ENCODE data around the gene ABAT. TPM values are rescaled to one million over a fixed set of nuclear protein-coding genes. Genes with fewer than 3 reads are reported as not detected.

Gene ABAT
- total and polyA plus RNA-seq, 2 donors (not counting 1 experiment from before 2014, with no cell fraction given), result 6.2 to 14.3 TPM

DNA sequence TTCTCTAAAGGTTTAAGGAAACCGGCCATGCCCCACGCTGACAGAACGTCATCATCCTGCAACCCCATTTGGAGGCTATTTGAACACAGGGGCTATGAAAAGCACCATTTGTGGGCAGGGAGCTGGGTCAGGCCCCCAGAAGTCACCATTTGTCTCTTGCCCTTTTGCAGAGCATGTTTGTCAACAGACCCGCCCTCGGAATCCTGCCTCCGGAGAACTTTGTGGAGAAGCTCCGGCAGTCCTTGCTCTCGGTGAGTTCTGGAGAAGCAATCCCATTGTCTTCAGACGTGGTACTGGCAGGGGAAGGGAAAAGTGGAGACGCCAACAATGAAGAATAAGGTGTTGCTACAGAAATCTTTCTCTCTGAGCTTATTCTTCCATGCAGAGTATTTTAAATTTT, 89.5 kb downstream of the ABAT start:
- intact Hi-C loops (cut with micrococcal nuclease), result no loop called here
- ChIA-PET POLR2A (no interaction called here), CTCF (no interaction called here)
- Histone ChIP-seq H3K4me2 (replicated peaks; ENCODE audit: low read depth, low read length, poor library complexity, severe bottlenecking) (no peak overlapping the region), H3K27ac (ENCODE audit: low read length in 2 of 2) (no peak overlapping the region), H3K79me2 (ENCODE audit: control insufficient read depth, insufficient read depth, low read length) (no peaks in the 10 kb centered on the region), H3K9me3 (ENCODE audit: control extremely low read depth in 1 of 3, control insufficient read depth in 2 of 3, insufficient read depth in 1 of 3, low read length in 2 of 3) (peaks cover 0 to 2% (median 0%) of the 10 kb centered on the region in 3 donors), H3K27me3 (replicated peaks in 1 of 4; ENCODE audit: control extremely low read depth in 1 of 4, control insufficient read depth in 3 of 4, insufficient read depth in 4 of 4, low read length in 3 of 4) (no peaks in the 10 kb centered on the region), H3K4me3 (ENCODE audit: control extremely low read depth in 1 of 5, extremely low read depth in 1 of 5, insufficient read depth in 1 of 5, low read depth in 2 of 5, low read length in 4 of 5) (no peak overlapping the region), H2AFZ (ENCODE audit: insufficient read depth, low read depth, low read length, poor library complexity, severe bottlenecking) (no peak overlapping the region), H4K20me1 (ENCODE audit: control insufficient read depth, insufficient read depth, low read length, poor library complexity, severe bottlenecking) (no peaks in the 10 kb centered on the region), H3K4me1 (ENCODE audit: control insufficient read depth in 2 of 2, insufficient read depth in 2 of 2, low read length in 2 of 2) (no peaks in the 10 kb centered on the region), H3K36me3 (replicated peaks in 1 of 2; ENCODE audit: control extremely low read depth in 1 of 2, control insufficient read depth in 1 of 2, extremely low read depth in 1 of 2, insufficient read depth in 2 of 2, low read length in 1 of 2) (peaks cover 2 to 8% of the 10 kb centered on the region in 2 experiments), H3K9ac (ENCODE audit: low read length) (no peak overlapping the region)
- Mint-ChIP-seq H3K27me3 (no peaks in the 10 kb centered on the region), H3K4me1 (no peaks in the 10 kb centered on the region), H3K4me3 (no peak overlapping the region), H3K9me3 (ENCODE audit: insufficient read depth) (no peaks in the 10 kb centered on the region), H3K27ac (no peak overlapping the region)
- ATAC-seq (ENCODE audit: low read depth), result no peak
- TF ChIP-seq, protein P1, sequence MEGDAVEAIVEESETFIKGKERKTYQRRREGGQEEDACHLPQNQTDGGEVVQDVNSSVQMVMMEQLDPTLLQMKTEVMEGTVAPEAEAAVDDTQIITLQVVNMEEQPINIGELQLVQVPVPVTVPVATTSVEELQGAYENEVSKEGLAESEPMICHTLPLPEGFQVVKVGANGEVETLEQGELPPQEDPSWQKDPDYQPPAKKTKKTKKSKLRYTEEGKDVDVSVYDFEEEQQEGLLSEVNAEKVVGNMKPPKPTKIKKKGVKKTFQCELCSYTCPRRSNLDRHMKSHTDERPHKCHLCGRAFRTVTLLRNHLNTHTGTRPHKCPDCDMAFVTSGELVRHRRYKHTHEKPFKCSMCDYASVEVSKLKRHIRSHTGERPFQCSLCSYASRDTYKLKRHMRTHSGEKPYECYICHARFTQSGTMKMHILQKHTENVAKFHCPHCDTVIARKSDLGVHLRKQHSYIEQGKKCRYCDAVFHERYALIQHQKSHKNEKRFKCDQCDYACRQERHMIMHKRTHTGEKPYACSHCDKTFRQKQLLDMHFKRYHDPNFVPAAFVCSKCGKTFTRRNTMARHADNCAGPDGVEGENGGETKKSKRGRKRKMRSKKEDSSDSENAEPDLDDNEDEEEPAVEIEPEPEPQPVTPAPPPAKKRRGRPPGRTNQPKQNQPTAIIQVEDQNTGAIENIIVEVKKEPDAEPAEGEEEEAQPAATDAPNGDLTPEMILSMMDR (IDR thresholded peaks at IDR 0.05), result no peak
- 95% methylated on average over 9 of the region's 10 CpGs for WGBS (ENCODE audit: insufficient coverage)
- DNase-seq, result no peak

DNA sequence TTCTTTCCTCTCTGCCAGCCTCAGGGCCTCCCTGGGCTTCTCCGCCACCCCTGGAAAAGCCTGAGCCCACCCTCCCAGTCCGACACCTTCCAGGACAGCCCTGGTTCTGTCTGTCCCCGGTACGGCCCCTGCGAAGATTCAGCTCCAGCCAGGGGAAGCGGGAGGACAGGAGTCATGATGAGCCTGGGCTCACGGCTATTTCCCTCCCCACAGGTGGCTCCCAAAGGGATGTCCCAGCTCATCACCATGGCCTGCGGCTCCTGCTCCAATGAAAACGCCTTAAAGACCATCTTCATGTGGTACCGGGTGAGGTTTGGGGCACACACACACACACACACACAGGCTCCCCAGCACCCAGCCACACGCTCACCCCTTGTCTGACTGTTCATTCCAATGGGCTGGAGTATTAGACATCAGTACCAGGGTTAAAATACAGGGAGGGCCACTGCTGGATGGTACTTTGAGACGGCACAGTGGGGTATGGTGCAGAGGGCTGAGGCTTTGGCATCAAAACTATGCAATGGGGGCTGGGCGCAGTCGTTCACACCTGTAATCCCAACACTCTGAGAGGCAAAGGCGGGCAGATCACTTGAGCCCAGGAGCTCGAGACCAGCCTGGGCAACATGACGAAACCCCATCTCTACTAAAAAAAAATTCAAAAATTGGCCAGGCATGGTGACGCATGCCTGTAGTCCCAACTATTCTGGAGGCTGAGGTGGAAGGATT, 90.3 kb downstream of the ABAT start:
- POLR2A ChIA-PET, result no interaction called here
- DNase-seq (no peak), ATAC-seq (ENCODE audit: low read depth) (no peak)
- peaks cover 0 to 2% (median 0%) of the 10 kb centered on the region in 3 donors for H3K9me3 ChIP-seq (ENCODE audit: control extremely low read depth in 1 of 3, control insufficient read depth in 2 of 3, insufficient read depth in 1 of 3, low read length in 2 of 3)
- no peaks in the 10 kb centered on the region for H3K79me2 ChIP-seq (ENCODE audit: control insufficient read depth, insufficient read depth, low read length)
- no peak overlapping the region for H3K27ac ChIP-seq (ENCODE audit: low read length in 2 of 2)
- Mint-ChIP-seq H3K9me3 (ENCODE audit: insufficient read depth) (no peaks in the 10 kb centered on the region), H3K27ac (no peak overlapping the region), H3K4me1 (no peaks in the 10 kb centered on the region), H3K4me3 (no peak overlapping the region), H3K27me3 (no peaks in the 10 kb centered on the region)
- CTCF ChIA-PET, result no interaction called here
- H3K36me3 ChIP-seq (replicated peaks in 1 of 2; ENCODE audit: control extremely low read depth in 1 of 2, control insufficient read depth in 1 of 2, extremely low read depth in 1 of 2, insufficient read depth in 2 of 2, low read length in 1 of 2), result peaks cover 2 to 11% of the 10 kb centered on the region in 2 experiments
- no peaks in the 10 kb centered on the region for H3K27me3 ChIP-seq (replicated peaks in 1 of 4; ENCODE audit: control extremely low read depth in 1 of 4, control insufficient read depth in 3 of 4, insufficient read depth in 4 of 4, low read length in 3 of 4)
- H2AFZ ChIP-seq (ENCODE audit: insufficient read depth, low read depth, low read length, poor library complexity, severe bottlenecking), result no peak overlapping the region
- H3K4me3 ChIP-seq (ENCODE audit: control extremely low read depth in 1 of 5, extremely low read depth in 1 of 5, insufficient read depth in 1 of 5, low read depth in 2 of 5, low read length in 4 of 5), result no peak overlapping the region
- H4K20me1 ChIP-seq (ENCODE audit: control insufficient read depth, insufficient read depth, low read length, poor library complexity, severe bottlenecking), result no peaks in the 10 kb centered on the region
- H3K4me2 ChIP-seq (replicated peaks; ENCODE audit: low read depth, low read length, poor library complexity, severe bottlenecking), result no peak overlapping the region
- no peak overlapping the region for H3K9ac ChIP-seq (ENCODE audit: low read length)
- TF ChIP-seq, protein P1 (IDR thresholded peaks at IDR 0.05), result no peak
- no peak for TF ChIP-seq EZH2 (IDR thresholded peaks at IDR 0.05; ENCODE audit: borderline replicate concordance, insufficient read depth, low read depth, low read length, poor library complexity, severe bottlenecking)
- WGBS (ENCODE audit: insufficient coverage), result 98% methylated on average over 13 of the region's 18 CpGs
- H3K4me1 ChIP-seq (ENCODE audit: control insufficient read depth in 2 of 2, insufficient read depth in 2 of 2, low read length in 2 of 2), result no peaks in the 10 kb centered on the region
- intact Hi-C loops (cut with micrococcal nuclease), result no loop called here

Measured in B cell (primary cell).